Measurements from ENCODE around the gene PLCD1.

DNA sequence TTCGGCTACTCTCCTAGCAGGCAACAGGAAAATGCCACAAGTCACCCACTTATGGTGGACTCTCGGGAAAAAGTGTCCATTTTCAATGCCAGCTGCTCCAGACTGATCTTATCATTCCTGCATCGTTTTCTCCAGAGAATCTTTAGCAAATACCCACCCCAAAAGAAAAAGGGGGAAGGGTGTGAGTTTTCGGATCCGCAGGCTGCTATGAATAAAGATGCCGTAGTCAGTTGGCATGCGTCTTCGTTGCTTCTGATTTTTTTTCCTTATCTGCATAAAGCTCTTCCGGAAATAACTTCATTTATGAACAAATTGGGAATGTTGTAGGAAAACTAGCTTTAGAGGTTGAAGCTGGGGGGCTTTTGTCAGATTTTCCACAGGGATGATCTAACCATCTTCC lies 61.2 kb downstream of the PLCD1 start:
- TF ChIP-seq, protein P1, sequence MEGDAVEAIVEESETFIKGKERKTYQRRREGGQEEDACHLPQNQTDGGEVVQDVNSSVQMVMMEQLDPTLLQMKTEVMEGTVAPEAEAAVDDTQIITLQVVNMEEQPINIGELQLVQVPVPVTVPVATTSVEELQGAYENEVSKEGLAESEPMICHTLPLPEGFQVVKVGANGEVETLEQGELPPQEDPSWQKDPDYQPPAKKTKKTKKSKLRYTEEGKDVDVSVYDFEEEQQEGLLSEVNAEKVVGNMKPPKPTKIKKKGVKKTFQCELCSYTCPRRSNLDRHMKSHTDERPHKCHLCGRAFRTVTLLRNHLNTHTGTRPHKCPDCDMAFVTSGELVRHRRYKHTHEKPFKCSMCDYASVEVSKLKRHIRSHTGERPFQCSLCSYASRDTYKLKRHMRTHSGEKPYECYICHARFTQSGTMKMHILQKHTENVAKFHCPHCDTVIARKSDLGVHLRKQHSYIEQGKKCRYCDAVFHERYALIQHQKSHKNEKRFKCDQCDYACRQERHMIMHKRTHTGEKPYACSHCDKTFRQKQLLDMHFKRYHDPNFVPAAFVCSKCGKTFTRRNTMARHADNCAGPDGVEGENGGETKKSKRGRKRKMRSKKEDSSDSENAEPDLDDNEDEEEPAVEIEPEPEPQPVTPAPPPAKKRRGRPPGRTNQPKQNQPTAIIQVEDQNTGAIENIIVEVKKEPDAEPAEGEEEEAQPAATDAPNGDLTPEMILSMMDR (IDR thresholded peaks at IDR 0.05; ENCODE audit: insufficient read depth, low read depth, low read length), result no peak
- no peak for TF ChIP-seq EZH2 (IDR thresholded peaks at IDR 0.05; ENCODE audit: insufficient read depth, low read length)
